Calu3 (cell line): Measurements from ENCODE around the gene OR13C5. TPM values are rescaled to one million over a fixed set of nuclear protein-coding genes. Genes with fewer than 3 reads are reported as not detected.

ENCODE experiments used
- BruUV-seq: library from RNA; stranded (reverse); fragments of 400-500 nt; replicated peaks from 2 replicates; lab custom pipeline; 2021; lab: Mats Ljungman, UMichigan
- CTCF ChIA-PET: fragments of 300-600 bp; sonication (Branson Sonifier 250); formaldehyde crosslinking; loops from one replicate; lab custom pipeline; 2022; ENCODE audit warnings: antibody characterized with exemption; lab: Charles Lee
- DNase-seq: peaks from one replicate; pipeline ENCODE4 v3.0.0; 2022
- H3K27ac Mint-ChIP-seq: one replicate; pipeline ENCODE4 v1.8.0; 2022; ENCODE audit warnings: mixed read lengths; ENCODE audit not compliant: unreplicated experiment
- H3K27me3 Mint-ChIP-seq: one replicate; pipeline ENCODE4 v1.8.0; 2022; ENCODE audit warnings: mixed read lengths; ENCODE audit not compliant: unreplicated experiment
- H3K36me3 Mint-ChIP-seq: one replicate; pipeline ENCODE4 v1.8.0; 2022; ENCODE audit warnings: mild to moderate bottlenecking, moderate library complexity, mixed read lengths; ENCODE audit not compliant: insufficient read depth, unreplicated experiment
- H3K4me1 Mint-ChIP-seq: one replicate; pipeline ENCODE4 v1.8.0; 2022; ENCODE audit warnings: mild to moderate bottlenecking, low read depth, mixed read lengths; ENCODE audit not compliant: unreplicated experiment
- H3K4me3 Mint-ChIP-seq: one replicate; pipeline ENCODE4 v1.8.0; 2022; ENCODE audit warnings: mild to moderate bottlenecking, low read depth, moderate library complexity, mixed read lengths; ENCODE audit not compliant: unreplicated experiment
- H3K9me3 Mint-ChIP-seq: one replicate; pipeline ENCODE4 v1.8.0; 2022; ENCODE audit warnings: low read depth, mixed read lengths; ENCODE audit not compliant: unreplicated experiment
- intact Hi-C: fragments of 100-400 bp; cut with micrococcal nuclease; formaldehyde crosslinking; loops from one replicate; pipeline ENCODE4 v1.10.0; 2022; ENCODE audit not compliant: unreplicated experiment
- total RNA-seq: library from RNA; stranded (reverse); gene quantifications from 2 replicates; pipeline ENCODE4 v1.2.3, GENCODE V29; 2022
- TF ChIP-seq, protein P1 (sequence below): fragments of 200-600 bp; IDR thresholded peaks from one replicate; pipeline ENCODE4 v1.8.0; 2022; ENCODE audit warnings: antibody characterized with exemption; ENCODE audit not compliant: unreplicated experiment

OR13C5 gene
- total RNA-seq, 1 experiment from 2014 or later = not detected

- Mint-ChIP-seq H3K36me3 (no peaks in the 10 kb centered on the region), H3K4me1 (no peaks in the 10 kb centered on the region), H3K9me3 (peaks cover 5% of the 10 kb centered on the region), H3K27ac (no peak overlapping the region), H3K27me3 (no peaks in the 10 kb centered on the region), H3K4me3 (no peak overlapping the region)
- CTCF ChIA-PET = no interaction called here
- TF ChIP-seq, protein P1, sequence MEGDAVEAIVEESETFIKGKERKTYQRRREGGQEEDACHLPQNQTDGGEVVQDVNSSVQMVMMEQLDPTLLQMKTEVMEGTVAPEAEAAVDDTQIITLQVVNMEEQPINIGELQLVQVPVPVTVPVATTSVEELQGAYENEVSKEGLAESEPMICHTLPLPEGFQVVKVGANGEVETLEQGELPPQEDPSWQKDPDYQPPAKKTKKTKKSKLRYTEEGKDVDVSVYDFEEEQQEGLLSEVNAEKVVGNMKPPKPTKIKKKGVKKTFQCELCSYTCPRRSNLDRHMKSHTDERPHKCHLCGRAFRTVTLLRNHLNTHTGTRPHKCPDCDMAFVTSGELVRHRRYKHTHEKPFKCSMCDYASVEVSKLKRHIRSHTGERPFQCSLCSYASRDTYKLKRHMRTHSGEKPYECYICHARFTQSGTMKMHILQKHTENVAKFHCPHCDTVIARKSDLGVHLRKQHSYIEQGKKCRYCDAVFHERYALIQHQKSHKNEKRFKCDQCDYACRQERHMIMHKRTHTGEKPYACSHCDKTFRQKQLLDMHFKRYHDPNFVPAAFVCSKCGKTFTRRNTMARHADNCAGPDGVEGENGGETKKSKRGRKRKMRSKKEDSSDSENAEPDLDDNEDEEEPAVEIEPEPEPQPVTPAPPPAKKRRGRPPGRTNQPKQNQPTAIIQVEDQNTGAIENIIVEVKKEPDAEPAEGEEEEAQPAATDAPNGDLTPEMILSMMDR = no peak
- intact Hi-C loops = no loop called here
- DNase-seq = no peak
- BruUV-seq = no TSS peak
These were observed 21.9 kb downstream of the OR13C5 start for GRCh38 chr9:104577263-104577662.

GRCh38 chr9:104575456-104575855 lies 23.8 kb downstream of the OR13C5 start:
- Mint-ChIP-seq H3K36me3 (no peaks in the 10 kb centered on the region), H3K9me3 (peaks cover 5% of the 10 kb centered on the region), H3K27me3 (no peaks in the 10 kb centered on the region), H3K27ac (no peak overlapping the region), H3K4me3 (no peak overlapping the region), H3K4me1 (no peaks in the 10 kb centered on the region)
- intact Hi-C loops = no loop called here
- CTCF ChIA-PET = no interaction called here
- TF ChIP-seq, protein P1 = no peak
- DNase-seq = no peak
- BruUV-seq = no TSS peak

DNA sequence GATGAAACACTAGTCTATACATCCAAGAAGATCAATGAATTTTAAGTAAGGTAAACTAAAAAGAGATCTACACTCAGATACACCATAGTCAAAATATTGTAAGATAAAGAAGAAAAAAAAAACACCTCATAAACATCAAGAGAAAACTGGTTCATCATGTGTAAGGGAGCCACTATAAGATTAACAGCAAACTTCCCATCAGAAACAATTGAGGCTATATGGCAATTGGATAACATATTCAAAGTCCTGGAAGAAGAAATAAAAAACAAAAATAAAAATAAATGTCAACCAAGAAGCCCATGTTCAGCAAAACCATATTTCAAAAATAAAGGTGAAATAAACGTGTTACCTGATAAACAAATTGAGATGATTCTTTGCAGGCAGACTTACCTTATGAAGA lies 26.6 kb downstream of the OR13C5 start:
- CTCF ChIA-PET = no interaction called here
- TF ChIP-seq, protein P1 = no peak
- no peak for DNase-seq
- Mint-ChIP-seq H3K4me1 (no peaks in the 10 kb centered on the region), H3K9me3 (peaks cover 8% of the 10 kb centered on the region), H3K36me3 (no peaks in the 10 kb centered on the region), H3K4me3 (no peak overlapping the region), H3K27me3 (no peaks in the 10 kb centered on the region), H3K27ac (no peak overlapping the region)
- intact Hi-C loops = no loop called here
- no TSS peak for BruUV-seq

GRCh38 chr9:104568868-104569267 lies 30.3 kb downstream of the OR13C5 start, which contains the start of gene OR13C8:
Gene OR13C8 (plus strand): TSS chr9:104569168. CDS start chr9:104569168, 0 bp downstream.
- Mint-ChIP-seq H3K4me3 (no peak within 1 kb of the TSS), H3K27me3 (no peaks in the 10 kb centered on the region), H3K9me3 (peaks cover 6% of the 10 kb centered on the region), H3K27ac (no peak within 1 kb of the TSS), H3K4me1 (no peaks in the 10 kb centered on the region), H3K36me3 (no peaks in the 10 kb centered on the region)
- DNase-seq = no peak
- intact Hi-C loops = no loop called here
- no TSS peak for BruUV-seq
- CTCF ChIA-PET = no interaction called here
- TF ChIP-seq, protein P1 = no peak
